ENCODE data around the gene SMYD3. TPM values are rescaled to one million over a fixed set of nuclear protein-coding genes. Genes with fewer than 3 reads are reported as not detected.

SMYD3 gene
- total and polyA plus RNA-seq, 9 of the 15 experiments (the other 6 are each of a cell fraction or from before 2014, with no cell fraction given), result 128 to 440 (median 197) TPM

DNA sequence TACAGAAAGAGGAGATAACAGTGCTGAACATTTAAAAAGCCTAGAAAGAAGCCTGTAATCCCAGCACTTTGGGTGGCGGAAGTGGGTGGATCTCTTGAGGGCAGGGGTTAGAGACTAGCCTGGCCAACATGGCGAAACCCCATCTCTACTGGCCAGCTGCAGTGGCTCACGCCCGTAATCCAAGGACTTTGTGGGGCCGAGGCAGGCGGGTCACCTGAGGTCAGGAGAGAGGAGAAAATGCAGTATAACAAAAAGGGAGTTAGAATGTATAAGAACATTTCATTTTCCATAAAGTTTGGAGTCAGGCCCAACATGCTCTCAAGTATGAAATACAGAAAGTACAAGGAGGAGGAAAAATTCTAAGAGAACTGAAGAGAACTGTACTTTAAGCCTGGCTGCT, 134.5 kb downstream of the SMYD3 start:
- POLR2A ChIA-PET, result no interaction called here
- in situ Hi-C loops (cut with MboI), result no loop called here
- peak; percentile 83 for ATAC-seq
- intact Hi-C loops (cut with micrococcal nuclease), result no loop called here
- Histone ChIP-seq H3K4me1 (replicated peaks in 1 of 2; ENCODE audit: control insufficient read depth in 2 of 2, insufficient read depth in 2 of 2, low read length in 2 of 2) (peaks cover 0 to 3% of the 10 kb centered on the region in 2 experiments; a peak in 2 of 5 replicates), H3K9me1 (ENCODE audit: control insufficient read depth, insufficient read depth, low read length) (no peaks in the 10 kb centered on the region), H3K9me3 (replicated peaks; ENCODE audit: control insufficient read depth, insufficient read depth, low read depth, low read length) (no peaks in the 10 kb centered on the region), H3K27me3 (ENCODE audit: control insufficient read depth in 2 of 2, insufficient read depth in 2 of 2, low read length in 2 of 2) (no peaks in the 10 kb centered on the region), H3K36me3 (ENCODE audit: control insufficient read depth, insufficient read depth, low read length) (no peaks in the 10 kb centered on the region), H3K4me2 (ENCODE audit: insufficient read depth, low read length) (no peak overlapping the region), H3K4me3 (no peak overlapping the region), H3K79me2 (ENCODE audit: control insufficient read depth, insufficient read depth, low read length) (no peaks in the 10 kb centered on the region), H3K27ac (ENCODE audit: extremely low read depth, low read depth, low read length) (no peak overlapping the region), H3K9ac (ENCODE audit: insufficient read depth in 1 of 2, low read depth in 2 of 2, low read length in 2 of 2) (no peak overlapping the region), H2AFZ (ENCODE audit: low read depth, low read length) (peak overlapping the region; percentile 40; the same call in 1 of the 2 replicates), H4K20me1 (replicated peaks; ENCODE audit: control insufficient read depth, insufficient read depth, low read length) (no peaks in the 10 kb centered on the region)
- CTCF ChIA-PET (ENCODE audit: low intra/inter-chr PET ratio), result no interaction called here
- peak; percentile 69 for FAIRE-seq
- BruUV-seq (replicated peaks), result no TSS peak
- peak in 1 of 4 experiments; percentile 42 for DNase-seq (ENCODE audit: extremely low read depth in 1 of 4, low spot score in 3 of 4)
- 43% methylated on average over 6 of the region's 6 CpGs for WGBS (ENCODE audit: insufficient coverage, low coverage, missing lambda C conversion rate)
- peak; percentile 39; the same call in 1 of the 2 replicates for TF ChIP-seq CXXC5 (CRISPR knock-in tag; IDR thresholded peaks at IDR 0.05)
- TF ChIP-seq, protein P1, sequence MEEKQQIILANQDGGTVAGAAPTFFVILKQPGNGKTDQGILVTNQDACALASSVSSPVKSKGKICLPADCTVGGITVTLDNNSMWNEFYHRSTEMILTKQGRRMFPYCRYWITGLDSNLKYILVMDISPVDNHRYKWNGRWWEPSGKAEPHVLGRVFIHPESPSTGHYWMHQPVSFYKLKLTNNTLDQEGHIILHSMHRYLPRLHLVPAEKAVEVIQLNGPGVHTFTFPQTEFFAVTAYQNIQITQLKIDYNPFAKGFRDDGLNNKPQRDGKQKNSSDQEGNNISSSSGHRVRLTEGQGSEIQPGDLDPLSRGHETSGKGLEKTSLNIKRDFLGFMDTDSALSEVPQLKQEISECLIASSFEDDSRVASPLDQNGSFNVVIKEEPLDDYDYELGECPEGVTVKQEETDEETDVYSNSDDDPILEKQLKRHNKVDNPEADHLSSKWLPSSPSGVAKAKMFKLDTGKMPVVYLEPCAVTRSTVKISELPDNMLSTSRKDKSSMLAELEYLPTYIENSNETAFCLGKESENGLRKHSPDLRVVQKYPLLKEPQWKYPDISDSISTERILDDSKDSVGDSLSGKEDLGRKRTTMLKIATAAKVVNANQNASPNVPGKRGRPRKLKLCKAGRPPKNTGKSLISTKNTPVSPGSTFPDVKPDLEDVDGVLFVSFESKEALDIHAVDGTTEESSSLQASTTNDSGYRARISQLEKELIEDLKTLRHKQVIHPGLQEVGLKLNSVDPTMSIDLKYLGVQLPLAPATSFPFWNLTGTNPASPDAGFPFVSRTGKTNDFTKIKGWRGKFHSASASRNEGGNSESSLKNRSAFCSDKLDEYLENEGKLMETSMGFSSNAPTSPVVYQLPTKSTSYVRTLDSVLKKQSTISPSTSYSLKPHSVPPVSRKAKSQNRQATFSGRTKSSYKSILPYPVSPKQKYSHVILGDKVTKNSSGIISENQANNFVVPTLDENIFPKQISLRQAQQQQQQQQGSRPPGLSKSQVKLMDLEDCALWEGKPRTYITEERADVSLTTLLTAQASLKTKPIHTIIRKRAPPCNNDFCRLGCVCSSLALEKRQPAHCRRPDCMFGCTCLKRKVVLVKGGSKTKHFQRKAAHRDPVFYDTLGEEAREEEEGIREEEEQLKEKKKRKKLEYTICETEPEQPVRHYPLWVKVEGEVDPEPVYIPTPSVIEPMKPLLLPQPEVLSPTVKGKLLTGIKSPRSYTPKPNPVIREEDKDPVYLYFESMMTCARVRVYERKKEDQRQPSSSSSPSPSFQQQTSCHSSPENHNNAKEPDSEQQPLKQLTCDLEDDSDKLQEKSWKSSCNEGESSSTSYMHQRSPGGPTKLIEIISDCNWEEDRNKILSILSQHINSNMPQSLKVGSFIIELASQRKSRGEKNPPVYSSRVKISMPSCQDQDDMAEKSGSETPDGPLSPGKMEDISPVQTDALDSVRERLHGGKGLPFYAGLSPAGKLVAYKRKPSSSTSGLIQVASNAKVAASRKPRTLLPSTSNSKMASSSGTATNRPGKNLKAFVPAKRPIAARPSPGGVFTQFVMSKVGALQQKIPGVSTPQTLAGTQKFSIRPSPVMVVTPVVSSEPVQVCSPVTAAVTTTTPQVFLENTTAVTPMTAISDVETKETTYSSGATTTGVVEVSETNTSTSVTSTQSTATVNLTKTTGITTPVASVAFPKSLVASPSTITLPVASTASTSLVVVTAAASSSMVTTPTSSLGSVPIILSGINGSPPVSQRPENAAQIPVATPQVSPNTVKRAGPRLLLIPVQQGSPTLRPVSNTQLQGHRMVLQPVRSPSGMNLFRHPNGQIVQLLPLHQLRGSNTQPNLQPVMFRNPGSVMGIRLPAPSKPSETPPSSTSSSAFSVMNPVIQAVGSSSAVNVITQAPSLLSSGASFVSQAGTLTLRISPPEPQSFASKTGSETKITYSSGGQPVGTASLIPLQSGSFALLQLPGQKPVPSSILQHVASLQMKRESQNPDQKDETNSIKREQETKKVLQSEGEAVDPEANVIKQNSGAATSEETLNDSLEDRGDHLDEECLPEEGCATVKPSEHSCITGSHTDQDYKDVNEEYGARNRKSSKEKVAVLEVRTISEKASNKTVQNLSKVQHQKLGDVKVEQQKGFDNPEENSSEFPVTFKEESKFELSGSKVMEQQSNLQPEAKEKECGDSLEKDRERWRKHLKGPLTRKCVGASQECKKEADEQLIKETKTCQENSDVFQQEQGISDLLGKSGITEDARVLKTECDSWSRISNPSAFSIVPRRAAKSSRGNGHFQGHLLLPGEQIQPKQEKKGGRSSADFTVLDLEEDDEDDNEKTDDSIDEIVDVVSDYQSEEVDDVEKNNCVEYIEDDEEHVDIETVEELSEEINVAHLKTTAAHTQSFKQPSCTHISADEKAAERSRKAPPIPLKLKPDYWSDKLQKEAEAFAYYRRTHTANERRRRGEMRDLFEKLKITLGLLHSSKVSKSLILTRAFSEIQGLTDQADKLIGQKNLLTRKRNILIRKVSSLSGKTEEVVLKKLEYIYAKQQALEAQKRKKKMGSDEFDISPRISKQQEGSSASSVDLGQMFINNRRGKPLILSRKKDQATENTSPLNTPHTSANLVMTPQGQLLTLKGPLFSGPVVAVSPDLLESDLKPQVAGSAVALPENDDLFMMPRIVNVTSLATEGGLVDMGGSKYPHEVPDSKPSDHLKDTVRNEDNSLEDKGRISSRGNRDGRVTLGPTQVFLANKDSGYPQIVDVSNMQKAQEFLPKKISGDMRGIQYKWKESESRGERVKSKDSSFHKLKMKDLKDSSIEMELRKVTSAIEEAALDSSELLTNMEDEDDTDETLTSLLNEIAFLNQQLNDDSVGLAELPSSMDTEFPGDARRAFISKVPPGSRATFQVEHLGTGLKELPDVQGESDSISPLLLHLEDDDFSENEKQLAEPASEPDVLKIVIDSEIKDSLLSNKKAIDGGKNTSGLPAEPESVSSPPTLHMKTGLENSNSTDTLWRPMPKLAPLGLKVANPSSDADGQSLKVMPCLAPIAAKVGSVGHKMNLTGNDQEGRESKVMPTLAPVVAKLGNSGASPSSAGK (IDR thresholded peaks at IDR 0.05), result no peak
- TF ChIP-seq HDAC8 (tag; IDR thresholded peaks at IDR 0.05), result no peak
- TF ChIP-seq MAFF (IDR thresholded peaks at IDR 0.05; ENCODE audit: low read length), result no peak
- TF ChIP-seq THRAP3 (IDR thresholded peaks at IDR 0.05; ENCODE audit: borderline replicate concordance), result no peak
- TF ChIP-seq RHOXF2B (CRISPR knock-in tag; conservative IDR thresholded peaks at IDR 0.05), result no peak
- no peak for TF ChIP-seq NR2C2 (CRISPR knock-in tag; IDR thresholded peaks at IDR 0.05)
- TF ChIP-seq NR2C2 (tag; IDR thresholded peaks at IDR 0.05), result peak; percentile 87
- TF ChIP-seq RAD51 (IDR thresholded peaks at IDR 0.05; ENCODE audit: borderline replicate concordance, low read depth), result 0 out of 2 replicates have a peak, but pooled peaks have one; percentile 9
- TF ChIP-seq, protein P2, sequence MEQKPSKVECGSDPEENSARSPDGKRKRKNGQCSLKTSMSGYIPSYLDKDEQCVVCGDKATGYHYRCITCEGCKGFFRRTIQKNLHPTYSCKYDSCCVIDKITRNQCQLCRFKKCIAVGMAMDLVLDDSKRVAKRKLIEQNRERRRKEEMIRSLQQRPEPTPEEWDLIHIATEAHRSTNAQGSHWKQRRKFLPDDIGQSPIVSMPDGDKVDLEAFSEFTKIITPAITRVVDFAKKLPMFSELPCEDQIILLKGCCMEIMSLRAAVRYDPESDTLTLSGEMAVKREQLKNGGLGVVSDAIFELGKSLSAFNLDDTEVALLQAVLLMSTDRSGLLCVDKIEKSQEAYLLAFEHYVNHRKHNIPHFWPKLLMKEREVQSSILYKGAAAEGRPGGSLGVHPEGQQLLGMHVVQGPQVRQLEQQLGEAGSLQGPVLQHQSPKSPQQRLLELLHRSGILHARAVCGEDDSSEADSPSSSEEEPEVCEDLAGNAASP (IDR thresholded peaks at IDR 0.05), result peak; percentile 70
- TF ChIP-seq FOXK2 (conservative IDR thresholded peaks at IDR 0.05 in 1 of 2, IDR thresholded peaks at IDR 0.05 in 1 of 2; ENCODE audit: low read depth in 2 of 2), result no peak

All from K562 (cell line).